GM06990 (cell line): Measurements from ENCODE around the gene PTPRD.

Experiments used
- DNase-seq: peaks from one replicate; pipeline ENCODE4 v3.0.0-alpha.2; 2011; ENCODE audit not compliant: insufficient read length; ENCODE audit errors: extremely low read depth
- H3K27me3 ChIP-seq: replicated peaks from 2 replicates; pipeline ENCODE4 v1.6.0; 2011; ENCODE audit warnings: low read length; ENCODE audit not compliant: control insufficient read depth, insufficient read depth
- H3K36me3 ChIP-seq: 2 replicates; pipeline ENCODE4 v1.5.1; 2011; ENCODE audit warnings: low read length; ENCODE audit not compliant: control insufficient read depth, insufficient read depth
- H3K4me3 ChIP-seq: replicated peaks from 2 replicates; pipeline ENCODE4 v1.5.1; 2011; ENCODE audit warnings: low read depth, mild to moderate bottlenecking, control low read depth, low read length
- CTCF ChIP-seq: IDR thresholded peaks from 2 replicates; pipeline ENCODE4 v1.5.1; 2011; ENCODE audit warnings: low read length, control low read depth, mild to moderate bottlenecking, inconsistent platforms; ENCODE audit not compliant: insufficient read depth, poor library complexity, severe bottlenecking

The PTPRD gene

DNA sequence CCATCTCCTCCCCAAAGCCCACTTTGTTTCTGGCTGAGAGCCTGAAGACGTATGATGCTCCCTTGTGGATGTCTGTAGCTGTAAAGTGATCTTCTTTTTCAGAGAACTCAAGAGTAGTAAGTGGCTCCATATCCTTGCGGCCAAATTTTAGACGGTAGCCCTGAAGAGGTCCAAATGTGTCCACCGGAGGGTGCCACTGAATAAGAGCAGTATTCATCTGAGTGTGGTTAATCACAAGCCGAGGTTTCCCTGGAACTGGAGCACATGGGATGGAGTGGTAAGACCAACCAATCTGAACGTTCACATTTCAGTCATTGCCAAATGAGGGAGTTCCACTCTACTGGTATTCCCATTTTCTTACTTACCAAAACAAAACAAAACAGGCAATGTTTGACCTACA is 2126.7 kb downstream of the PTPRD start:
- no peak for TF ChIP-seq CTCF
- no peak for DNase-seq
- no peaks in the 10 kb centered on the region for H3K27me3 ChIP-seq

DNA sequence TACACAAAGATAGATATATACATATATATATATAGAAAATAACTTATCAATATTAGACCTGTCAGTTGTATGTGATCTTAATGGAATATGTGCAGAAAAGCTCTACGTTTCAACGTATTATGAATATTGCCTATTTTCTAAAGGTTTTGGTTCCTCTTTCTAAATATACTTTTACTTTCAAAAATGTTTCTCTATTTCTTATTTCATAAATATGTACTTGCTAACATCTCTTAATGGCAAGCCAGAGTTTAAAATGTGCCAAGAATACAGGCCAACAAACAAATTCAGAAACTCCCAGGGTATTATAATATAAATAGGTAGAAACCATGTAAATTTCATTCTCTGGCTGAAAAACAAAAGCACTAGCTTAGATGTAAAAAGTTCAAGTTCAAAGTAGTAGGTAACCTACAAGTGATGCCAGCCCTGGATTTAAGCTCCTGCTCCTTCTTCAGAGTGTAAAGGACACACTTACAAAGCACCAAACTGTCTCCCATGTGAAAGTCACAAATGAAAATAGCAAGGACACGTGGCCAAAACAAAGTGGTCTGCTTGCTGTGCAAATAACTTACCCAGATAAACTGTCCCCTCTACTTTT is 2128.1 kb downstream of the PTPRD start:
- Histone ChIP-seq H3K4me3 (no peak overlapping the region), H3K36me3 (no peaks in the 10 kb centered on the region), H3K27me3 (no peaks in the 10 kb centered on the region)
- DNase-seq = no peak
- no peak for TF ChIP-seq CTCF

More for the DNA sequence above, 2126.7 kb downstream of the PTPRD start:
- no peak overlapping the region for H3K4me3 ChIP-seq
- H3K36me3 ChIP-seq = no peaks in the 10 kb centered on the region

- no peak overlapping the region for H3K4me3 ChIP-seq
- no peak for DNase-seq
- no peaks in the 10 kb centered on the region for H3K27me3 ChIP-seq
- TF ChIP-seq CTCF = no peak
- H3K36me3 ChIP-seq = no peaks in the 10 kb centered on the region
These were observed 2135.4 kb downstream of the PTPRD start for GRCh38 chr9:8477450-8477849.

DNA sequence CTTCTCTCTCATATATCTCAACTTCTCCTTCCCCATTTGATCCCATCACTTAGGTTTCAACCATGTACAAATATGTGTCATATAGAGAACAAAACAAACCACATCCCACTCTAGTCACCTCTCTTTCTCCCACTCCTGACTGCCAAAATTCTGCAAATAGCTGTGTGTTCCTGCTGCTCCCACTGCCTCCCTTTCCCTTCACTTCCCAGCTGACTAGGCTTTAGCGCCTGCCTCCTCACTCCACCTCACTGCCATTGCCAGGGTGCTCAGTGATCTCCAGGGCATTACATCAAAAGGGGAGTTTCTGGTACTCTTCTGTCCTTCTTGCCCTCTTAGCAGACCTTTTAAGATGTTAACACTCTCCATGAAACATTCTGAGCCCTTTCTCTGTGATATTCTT is 2137.9 kb downstream of the PTPRD start:
- H3K4me3 ChIP-seq = no peak overlapping the region
- H3K36me3 ChIP-seq = no peaks in the 10 kb centered on the region
- no peak for DNase-seq
- TF ChIP-seq CTCF = no peak
- H3K27me3 ChIP-seq = no peaks in the 10 kb centered on the region

- no peak for TF ChIP-seq CTCF
- Histone ChIP-seq H3K4me3 (no peak overlapping the region), H3K36me3 (no peaks in the 10 kb centered on the region), H3K27me3 (no peaks in the 10 kb centered on the region)
- DNase-seq = no peak
These were observed 2139.4 kb downstream of the PTPRD start for GRCh38 chr9:8473244-8474020.
